ENCODE measurements around the gene ANP32E. TPM values are rescaled to one million over a fixed set of nuclear protein-coding genes. Genes with fewer than 3 reads are reported as not detected.
A peak's percentile ranks its signal among the peaks of the same experiment; 100 is the strongest.

Gene ANP32E
- polyA plus RNA-seq, 1 of the 3 experiments (the other 2 are of a cell fraction) = 8.2 TPM

- TF ChIP-seq MAX (IDR thresholded peaks at IDR 0.05; ENCODE audit: low read depth) (peak; percentile 57), YY1 (IDR thresholded peaks at IDR 0.05; ENCODE audit: low read depth) (no peak), TCF12 (IDR thresholded peaks at IDR 0.05) (peak; percentile 96), GATA2 (CRISPR knock-in tag; IDR thresholded peaks at IDR 0.05) (no peak), FOXM1 (IDR thresholded peaks at IDR 0.05; ENCODE audit: low read depth) (peak; percentile 47; the same call in 1 of the 2 replicates), SIN3A (IDR thresholded peaks at IDR 0.05; ENCODE audit: borderline replicate concordance, low read depth, low read length) (0 out of 2 replicates have a peak, but pooled peaks have one; percentile 42), JUND (IDR thresholded peaks at IDR 0.05) (peak; percentile 93), NRF1 (IDR thresholded peaks at IDR 0.05; ENCODE audit: low read depth, low read length) (no peak), SMC3 (IDR thresholded peaks at IDR 0.05; ENCODE audit: low read depth, low read length) (no peak), EP300 (IDR thresholded peaks at IDR 0.05; ENCODE audit: borderline replicate concordance in 1 of 2, low read depth in 1 of 2, low read length in 1 of 2) (peak; percentile 12 to 89; a peak in 2 of 4 replicates), USF1 (IDR thresholded peaks at IDR 0.05; ENCODE audit: borderline replicate concordance, low read depth) (no peak)
These were observed 43.9 kb downstream of the ANP32E start (continued) for GRCh38 chr1:150192012-150192411.

GRCh38 chr1:150187560-150187931 is 48.4 kb downstream of the ANP32E start:
- ChIA-PET POLR2A (interaction anchor here (0.7 to 2.0 kb wide), 2 partner anchors 26 to 300 kb away, joined by 4 to 12 read pairs; a partner anchor contains a TSS), CTCF (interaction anchor here (0.7 to 3.0 kb wide), 46 partner anchors 8 to 340 kb away, joined by 3 to 63 read pairs (median 6); partner anchors contain the start of genes ANP32E, BOLA1, PLEKHO1 and VPS45)
- Histone ChIP-seq H3K4me2 (no peak overlapping the region), H3K4me3 (ENCODE audit: low read depth in 2 of 2, low read length in 1 of 2) (no peak overlapping the region), H3K9ac (no peak overlapping the region), H3K27me3 (ENCODE audit: insufficient read depth) (no peaks in the 10 kb centered on the region), H2AFZ (ENCODE audit: low read depth) (peak overlapping the region; percentile 60; the same call in 1 of the 2 replicates), H3K4me1 (ENCODE audit: control insufficient read depth in 1 of 2, insufficient read depth in 2 of 2, low read depth in 1 of 2, low read length in 1 of 2) (peaks cover under 1 to 2% of the 10 kb centered on the region in 2 experiments; a peak in 1 of 4 replicates), H3K79me2 (ENCODE audit: insufficient read depth) (no peaks in the 10 kb centered on the region), H3K36me3 (replicated peaks in 1 of 2; ENCODE audit: control insufficient read depth in 1 of 2, insufficient read depth in 2 of 2, low read length in 1 of 2) (no peaks in the 10 kb centered on the region), H3F3A (replicated peaks; ENCODE audit: insufficient read depth) (peaks cover 10% of the 10 kb centered on the region), H3K27ac (ENCODE audit: low read depth in 2 of 2, low read length in 1 of 2) (no peak overlapping the region), H3K9me2 (no peaks in the 10 kb centered on the region), H4K20me1 (ENCODE audit: insufficient read depth) (no peaks in the 10 kb centered on the region), H3K9me3 (no peaks in the 10 kb centered on the region)
- TF ChIP-seq USF1 (IDR thresholded peaks at IDR 0.05; ENCODE audit: borderline replicate concordance, low read depth) (no peak), CTCF (IDR thresholded peaks at IDR 0.05) (0 out of 2 replicates have a peak, but pooled peaks have one; percentile 11), SIN3A (IDR thresholded peaks at IDR 0.05; ENCODE audit: borderline replicate concordance, low read depth, low read length) (no peak)
- WGBS (ENCODE audit: low lambda C conversion rate) = 11% methylated on average over 3 of the region's 3 CpGs
- DNase-seq = peak; percentile 19

All from SK-N-SH (cell line).